ENCODE measurements around the gene HOXC9. TPM values are rescaled to one million over a fixed set of nuclear protein-coding genes. Genes with fewer than 3 reads are reported as not detected.

The HOXC9 gene
- total RNA-seq, 1 donor from 2014 or later = 0.28 TPM

DNA sequence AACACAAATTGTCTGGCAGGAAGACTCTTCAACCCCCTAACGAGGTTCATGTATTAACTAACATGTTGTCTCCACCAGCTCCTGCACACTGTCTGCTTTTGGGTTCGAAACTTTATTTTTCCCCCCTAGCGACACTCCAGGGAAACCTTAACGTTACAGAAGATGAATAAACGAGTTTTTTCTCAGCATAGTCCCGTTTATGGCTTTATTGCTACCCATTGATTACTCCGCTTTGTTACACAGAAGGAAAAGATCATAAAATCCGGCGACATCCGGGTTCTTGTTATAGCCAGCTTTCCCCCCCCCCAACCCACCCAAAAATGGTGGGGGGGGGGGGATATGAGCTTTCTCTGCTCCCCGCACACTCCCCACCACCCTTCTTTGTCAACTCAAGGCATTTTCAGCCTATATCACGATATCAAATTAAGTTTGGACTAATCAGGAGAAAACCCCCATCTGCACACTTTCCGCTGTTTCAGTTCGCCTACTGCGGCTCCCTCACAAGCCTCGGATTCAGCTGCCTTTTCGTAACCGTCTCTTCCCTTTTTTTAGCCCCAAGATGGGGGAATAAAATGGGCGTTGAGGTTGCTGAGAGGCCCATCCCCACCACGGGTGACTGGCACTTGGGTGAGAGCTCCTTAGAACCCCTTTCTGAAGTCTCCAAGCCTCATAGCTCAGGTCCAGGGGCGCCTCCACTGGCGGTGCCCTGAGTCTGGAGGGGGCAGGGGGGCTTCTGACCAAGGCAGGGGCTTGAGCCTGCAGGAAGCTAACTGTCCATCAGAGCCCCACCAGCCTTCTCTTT is 26.9 kb downstream of the HOXC9 start:
- no peak for DNase-seq (ENCODE audit: low spot score)
- no peak overlapping the region for H3K4me3 Mint-ChIP-seq (ENCODE audit: unreplicated experiment)
- H3K27me3 Mint-ChIP-seq (ENCODE audit: unreplicated experiment) = peaks cover 47% of the 10 kb centered on the region
- H3K36me3 Mint-ChIP-seq (ENCODE audit: low read depth, unreplicated experiment) = peaks cover 3% of the 10 kb centered on the region
- no peaks in the 10 kb centered on the region for H3K9me3 Mint-ChIP-seq (ENCODE audit: unreplicated experiment)
- TF ChIP-seq, protein P1, sequence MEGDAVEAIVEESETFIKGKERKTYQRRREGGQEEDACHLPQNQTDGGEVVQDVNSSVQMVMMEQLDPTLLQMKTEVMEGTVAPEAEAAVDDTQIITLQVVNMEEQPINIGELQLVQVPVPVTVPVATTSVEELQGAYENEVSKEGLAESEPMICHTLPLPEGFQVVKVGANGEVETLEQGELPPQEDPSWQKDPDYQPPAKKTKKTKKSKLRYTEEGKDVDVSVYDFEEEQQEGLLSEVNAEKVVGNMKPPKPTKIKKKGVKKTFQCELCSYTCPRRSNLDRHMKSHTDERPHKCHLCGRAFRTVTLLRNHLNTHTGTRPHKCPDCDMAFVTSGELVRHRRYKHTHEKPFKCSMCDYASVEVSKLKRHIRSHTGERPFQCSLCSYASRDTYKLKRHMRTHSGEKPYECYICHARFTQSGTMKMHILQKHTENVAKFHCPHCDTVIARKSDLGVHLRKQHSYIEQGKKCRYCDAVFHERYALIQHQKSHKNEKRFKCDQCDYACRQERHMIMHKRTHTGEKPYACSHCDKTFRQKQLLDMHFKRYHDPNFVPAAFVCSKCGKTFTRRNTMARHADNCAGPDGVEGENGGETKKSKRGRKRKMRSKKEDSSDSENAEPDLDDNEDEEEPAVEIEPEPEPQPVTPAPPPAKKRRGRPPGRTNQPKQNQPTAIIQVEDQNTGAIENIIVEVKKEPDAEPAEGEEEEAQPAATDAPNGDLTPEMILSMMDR (IDR thresholded peaks at IDR 0.05; ENCODE audit: unreplicated experiment) = no peak
- no peak overlapping the region for H3K27ac Mint-ChIP-seq (ENCODE audit: unreplicated experiment)
- peaks cover 16% of the 10 kb centered on the region for H3K4me1 Mint-ChIP-seq (ENCODE audit: unreplicated experiment)

DNA sequence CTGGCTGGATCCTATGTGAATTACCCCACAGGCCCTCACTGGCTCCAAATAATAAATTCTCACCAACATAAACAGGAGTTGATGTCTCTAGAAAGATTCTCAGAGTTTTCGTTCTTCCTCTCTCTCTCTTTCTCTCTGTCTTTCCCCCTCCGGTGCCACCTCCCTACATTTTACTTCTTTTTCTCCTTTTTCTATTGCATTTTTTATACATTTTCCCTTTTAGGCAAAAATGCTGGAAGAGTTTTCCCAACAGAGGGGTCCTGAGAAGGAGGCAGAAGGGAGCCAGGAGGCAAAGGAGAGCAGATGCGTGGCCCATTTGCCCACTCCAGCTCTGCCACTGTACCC is 27.5 kb downstream of the HOXC9 start:
- Mint-ChIP-seq H3K4me3 (ENCODE audit: unreplicated experiment) (no peak overlapping the region), H3K9me3 (ENCODE audit: unreplicated experiment) (no peaks in the 10 kb centered on the region), H3K4me1 (ENCODE audit: unreplicated experiment) (peaks cover 20% of the 10 kb centered on the region), H3K27me3 (ENCODE audit: unreplicated experiment) (peaks cover 47% of the 10 kb centered on the region), H3K36me3 (ENCODE audit: low read depth, unreplicated experiment) (peaks cover 3% of the 10 kb centered on the region), H3K27ac (ENCODE audit: unreplicated experiment) (no peak overlapping the region)
- no peak for DNase-seq (ENCODE audit: low spot score)
- TF ChIP-seq, protein P1 (IDR thresholded peaks at IDR 0.05; ENCODE audit: unreplicated experiment) = no peak

DNA sequence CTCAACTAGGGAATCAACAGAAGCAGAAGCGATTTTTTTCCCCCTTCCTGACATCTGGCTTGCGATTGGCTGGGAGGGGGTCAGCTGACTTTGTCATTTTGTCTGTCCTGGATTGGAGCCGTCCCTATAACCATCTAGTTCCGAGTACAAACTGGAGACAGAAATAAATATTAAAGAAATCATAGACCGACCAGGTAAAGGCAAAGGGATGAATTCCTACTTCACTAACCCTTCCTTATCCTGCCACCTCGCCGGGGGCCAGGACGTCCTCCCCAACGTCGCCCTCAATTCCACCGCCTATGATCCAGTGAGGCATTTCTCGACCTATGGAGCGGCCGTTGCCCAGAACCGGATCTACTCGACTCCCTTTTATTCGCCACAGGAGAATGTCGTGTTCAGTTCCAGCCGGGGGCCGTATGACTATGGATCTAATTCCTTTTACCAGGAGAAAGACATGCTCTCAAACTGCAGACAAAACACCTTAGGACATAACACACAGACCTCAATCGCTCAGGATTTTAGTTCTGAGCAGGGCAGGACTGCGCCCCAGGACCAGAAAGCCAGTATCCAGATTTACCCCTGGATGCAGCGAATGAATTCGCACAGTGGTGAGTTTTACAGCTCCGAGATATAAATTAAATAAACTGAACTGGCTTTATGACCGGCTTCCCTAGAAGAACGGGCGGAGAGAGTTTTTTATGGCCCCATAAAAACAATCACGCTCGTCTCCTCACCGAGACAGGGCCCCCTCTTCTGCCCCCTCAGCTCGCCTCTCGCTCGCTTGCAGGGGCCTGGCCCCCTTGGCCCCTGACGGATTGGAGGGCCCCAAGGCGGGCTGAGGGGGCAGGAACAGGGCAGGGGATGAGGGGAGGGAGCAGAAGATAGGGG is 28.6 kb downstream of the HOXC9 start, which contains the start of gene HOXC6:
Gene HOXC6 (plus strand): TSS at position 127 of the 888 bp plus-strand sequence. CDS start 82 bp downstream, at position 209.
- H3K4me1 Mint-ChIP-seq (ENCODE audit: unreplicated experiment) = peaks cover 25% of the 10 kb centered on the region
- H3K9me3 Mint-ChIP-seq (ENCODE audit: unreplicated experiment) = no peaks in the 10 kb centered on the region
- DNase-seq (ENCODE audit: low spot score) = no peak
- TF ChIP-seq, protein P1 (IDR thresholded peaks at IDR 0.05; ENCODE audit: unreplicated experiment) = no peak
- no peak within 1 kb of the TSS for H3K27ac Mint-ChIP-seq (ENCODE audit: unreplicated experiment)
- peak within 1 kb of the TSS; percentile 73 for H3K4me3 Mint-ChIP-seq (ENCODE audit: unreplicated experiment)
- H3K36me3 Mint-ChIP-seq (ENCODE audit: low read depth, unreplicated experiment) = peaks cover 3% of the 10 kb centered on the region
- H3K27me3 Mint-ChIP-seq (ENCODE audit: unreplicated experiment) = peaks cover 53% of the 10 kb centered on the region

DNA sequence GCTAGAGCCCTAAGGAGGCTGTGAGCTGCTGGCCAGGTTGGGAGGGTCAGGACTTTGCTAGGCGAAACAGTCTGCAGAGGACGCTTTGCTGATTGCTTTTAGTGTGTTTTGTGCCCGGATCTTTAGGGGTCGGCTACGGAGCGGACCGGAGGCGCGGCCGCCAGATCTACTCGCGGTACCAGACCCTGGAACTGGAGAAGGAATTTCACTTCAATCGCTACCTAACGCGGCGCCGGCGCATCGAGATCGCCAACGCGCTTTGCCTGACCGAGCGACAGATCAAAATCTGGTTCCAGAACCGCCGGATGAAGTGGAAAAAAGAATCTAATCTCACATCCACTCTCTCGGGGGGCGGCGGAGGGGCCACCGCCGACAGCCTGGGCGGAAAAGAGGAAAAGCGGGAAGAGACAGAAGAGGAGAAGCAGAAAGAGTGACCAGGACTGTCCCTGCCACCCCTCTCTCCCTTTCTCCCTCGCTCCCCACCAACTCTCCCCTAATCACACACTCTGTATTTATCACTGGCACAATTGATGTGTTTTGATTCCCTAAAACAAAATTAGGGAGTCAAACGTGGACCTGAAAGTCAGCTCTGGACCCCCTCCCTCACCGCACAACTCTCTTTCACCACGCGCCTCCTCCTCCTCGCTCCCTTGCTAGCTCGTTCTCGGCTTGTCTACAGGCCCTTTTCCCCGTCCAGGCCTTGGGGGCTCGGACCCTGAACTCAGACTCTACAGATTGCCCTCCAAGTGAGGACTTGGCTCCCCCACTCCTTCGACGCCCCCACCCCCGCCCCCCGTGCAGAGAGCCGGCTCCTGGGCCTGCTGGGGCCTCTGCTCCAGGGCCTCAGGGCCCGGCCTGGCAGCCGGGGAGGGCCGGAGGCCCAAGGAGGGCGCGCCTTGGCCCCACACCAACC is 29.8 kb downstream of the HOXC9 start:
- no peak overlapping the region for H3K27ac Mint-ChIP-seq (ENCODE audit: unreplicated experiment)
- no peak for DNase-seq (ENCODE audit: low spot score)
- peaks cover 30% of the 10 kb centered on the region for H3K4me1 Mint-ChIP-seq (ENCODE audit: unreplicated experiment)
- H3K36me3 Mint-ChIP-seq (ENCODE audit: low read depth, unreplicated experiment) = peaks cover 3% of the 10 kb centered on the region
- TF ChIP-seq, protein P1 (IDR thresholded peaks at IDR 0.05; ENCODE audit: unreplicated experiment) = no peak
- peak overlapping the region; percentile 87 for H3K4me3 Mint-ChIP-seq (ENCODE audit: unreplicated experiment)
- H3K27me3 Mint-ChIP-seq (ENCODE audit: unreplicated experiment) = peaks cover 53% of the 10 kb centered on the region
- no peaks in the 10 kb centered on the region for H3K9me3 Mint-ChIP-seq (ENCODE audit: unreplicated experiment)
